Measurements from ENCODE around the gene PAQR7. TPM values are rescaled to one million over a fixed set of nuclear protein-coding genes. Genes with fewer than 3 reads are reported as not detected.

Gene PAQR7
- total RNA-seq, 2 experiments from 2014 or later, result 1.1 to 1.5 TPM

DNA sequence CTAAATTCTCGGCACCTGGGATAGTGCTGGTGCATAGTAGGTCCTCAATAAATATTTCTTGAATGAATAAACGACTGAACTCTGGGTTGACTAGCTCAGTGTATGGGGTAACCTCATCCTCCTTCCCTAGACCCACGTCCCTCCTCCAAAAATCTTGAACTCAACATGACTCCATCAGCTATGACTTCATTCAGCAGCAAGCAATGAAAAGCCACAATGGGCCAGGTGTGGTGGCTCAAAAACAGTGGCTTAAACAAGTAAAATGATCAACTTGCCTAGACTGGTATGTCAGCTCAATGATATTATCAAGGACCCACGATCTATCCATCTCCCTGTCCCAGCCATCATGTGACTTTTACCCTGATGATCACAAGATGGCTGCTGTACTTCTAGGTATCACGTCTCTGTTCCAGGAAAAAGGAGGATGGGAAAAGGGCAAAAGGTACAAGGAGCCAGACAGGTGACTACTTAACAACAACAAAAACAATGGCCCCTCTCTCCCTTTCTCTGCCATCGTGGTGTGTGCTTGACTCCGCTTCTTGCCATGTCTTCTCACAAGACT, 13.0 kb upstream of the PAQR7 start:
- no peak for DNase-seq

DNA sequence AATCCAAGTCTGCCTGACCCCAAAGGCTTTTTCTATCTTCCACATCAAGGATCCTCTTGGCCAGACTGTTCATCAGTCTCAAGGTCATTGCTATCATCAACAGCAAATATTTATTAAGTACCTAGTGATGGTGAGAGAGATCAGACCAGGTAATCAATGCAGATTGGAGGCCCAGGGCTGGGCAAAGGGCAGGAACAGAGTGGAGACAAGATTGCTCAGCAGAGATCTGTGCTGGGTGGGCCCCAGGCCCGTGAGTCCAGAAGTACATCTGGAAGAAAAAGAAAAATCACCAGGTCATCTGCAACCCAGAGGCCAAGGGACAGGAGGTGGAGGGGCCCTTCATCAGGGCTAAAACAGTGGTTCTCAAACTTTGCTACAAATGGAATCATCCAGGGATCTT, 10.1 kb upstream of the PAQR7 start:
- no peak overlapping the region for H3K27ac Mint-ChIP-seq
- no peaks in the 10 kb centered on the region for H3K36me3 Mint-ChIP-seq (ENCODE audit: low read depth)
- ChIA-PET CTCF (interaction anchor here (2.1 kb wide), 1 partner anchor 10 kb away, joined by 5 read pairs; no protein-coding TSS in a partner anchor), POLR2A (no interaction called here)
- Histone ChIP-seq H3K27ac (ENCODE audit: low read depth in 1 of 2, low read length in 2 of 2) (no peak overlapping the region), H3K4me1 (ENCODE audit: insufficient read depth, low read length) (no peaks in the 10 kb centered on the region), H3K4me3 (ENCODE audit: low read length) (no peak overlapping the region), H3K36me3 (ENCODE audit: insufficient read depth, low read length) (no peaks in the 10 kb centered on the region), H3K27me3 (ENCODE audit: control insufficient read depth in 1 of 2, insufficient read depth in 2 of 2, low read length in 2 of 2) (no peaks in the 10 kb centered on the region), H3K9me3 (ENCODE audit: control insufficient read depth in 1 of 2, insufficient read depth in 1 of 2, low read length in 2 of 2) (no peaks in the 10 kb centered on the region)
- DNase-seq (no peak), ATAC-seq (ENCODE audit: poor library complexity) (no peak)
- TF ChIP-seq, protein P1, sequence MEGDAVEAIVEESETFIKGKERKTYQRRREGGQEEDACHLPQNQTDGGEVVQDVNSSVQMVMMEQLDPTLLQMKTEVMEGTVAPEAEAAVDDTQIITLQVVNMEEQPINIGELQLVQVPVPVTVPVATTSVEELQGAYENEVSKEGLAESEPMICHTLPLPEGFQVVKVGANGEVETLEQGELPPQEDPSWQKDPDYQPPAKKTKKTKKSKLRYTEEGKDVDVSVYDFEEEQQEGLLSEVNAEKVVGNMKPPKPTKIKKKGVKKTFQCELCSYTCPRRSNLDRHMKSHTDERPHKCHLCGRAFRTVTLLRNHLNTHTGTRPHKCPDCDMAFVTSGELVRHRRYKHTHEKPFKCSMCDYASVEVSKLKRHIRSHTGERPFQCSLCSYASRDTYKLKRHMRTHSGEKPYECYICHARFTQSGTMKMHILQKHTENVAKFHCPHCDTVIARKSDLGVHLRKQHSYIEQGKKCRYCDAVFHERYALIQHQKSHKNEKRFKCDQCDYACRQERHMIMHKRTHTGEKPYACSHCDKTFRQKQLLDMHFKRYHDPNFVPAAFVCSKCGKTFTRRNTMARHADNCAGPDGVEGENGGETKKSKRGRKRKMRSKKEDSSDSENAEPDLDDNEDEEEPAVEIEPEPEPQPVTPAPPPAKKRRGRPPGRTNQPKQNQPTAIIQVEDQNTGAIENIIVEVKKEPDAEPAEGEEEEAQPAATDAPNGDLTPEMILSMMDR (IDR thresholded peaks at IDR 0.05), result no peak
- intact Hi-C loops (cut with DNase I, micrococcal nuclease), result no loop called here
- no peaks in the 10 kb centered on the region for H3K9me3 Mint-ChIP-seq
- H3K4me3 Mint-ChIP-seq, result no peak overlapping the region
- H3K27me3 Mint-ChIP-seq, result no peaks in the 10 kb centered on the region
- no peaks in the 10 kb centered on the region for H3K4me1 Mint-ChIP-seq (ENCODE audit: low read depth)

More for the DNA sequence above, 13.0 kb upstream of the PAQR7 start:
- no peak for ATAC-seq (ENCODE audit: poor library complexity)
- POLR2A ChIA-PET, result no interaction called here
- Mint-ChIP-seq H3K4me3 (no peak overlapping the region), H3K9me3 (no peaks in the 10 kb centered on the region), H3K4me1 (ENCODE audit: low read depth) (no peaks in the 10 kb centered on the region), H3K27me3 (no peaks in the 10 kb centered on the region), H3K27ac (no peak overlapping the region), H3K36me3 (ENCODE audit: low read depth) (no peaks in the 10 kb centered on the region)
- Histone ChIP-seq H3K4me3 (ENCODE audit: low read length) (no peak overlapping the region), H3K9me3 (ENCODE audit: control insufficient read depth in 1 of 2, insufficient read depth in 1 of 2, low read length in 2 of 2) (no peaks in the 10 kb centered on the region), H3K4me1 (ENCODE audit: insufficient read depth, low read length) (no peaks in the 10 kb centered on the region), H3K27ac (ENCODE audit: low read depth in 1 of 2, low read length in 2 of 2) (no peak overlapping the region), H3K27me3 (ENCODE audit: control insufficient read depth in 1 of 2, insufficient read depth in 2 of 2, low read length in 2 of 2) (no peaks in the 10 kb centered on the region), H3K36me3 (ENCODE audit: insufficient read depth, low read length) (no peaks in the 10 kb centered on the region)
- CTCF ChIA-PET, result no interaction called here
- TF ChIP-seq, protein P1 (IDR thresholded peaks at IDR 0.05), result no peak
- intact Hi-C loops (cut with DNase I, micrococcal nuclease), result no loop called here

DNA sequence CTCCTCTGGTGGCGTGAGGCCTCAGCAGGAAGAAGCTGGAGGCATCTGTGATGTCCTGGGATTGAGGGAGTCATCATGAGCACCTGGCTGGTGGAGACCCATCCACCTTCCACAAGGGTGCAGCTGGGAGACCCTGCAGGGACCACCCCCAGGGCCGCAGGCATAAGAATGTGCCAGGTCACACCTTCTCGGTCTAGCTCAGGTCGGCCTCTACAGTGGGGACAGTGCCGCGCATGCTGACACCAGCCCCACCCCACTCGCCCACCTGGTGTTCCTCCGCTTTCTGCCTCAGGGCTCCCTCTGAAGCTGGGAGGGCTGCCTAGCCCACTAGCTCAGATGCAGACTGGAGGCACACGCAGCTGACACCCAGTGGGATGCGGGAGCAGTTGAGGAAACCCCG, 5.8 kb upstream of the PAQR7 start:
- H3K9me3 Mint-ChIP-seq, result no peaks in the 10 kb centered on the region
- intact Hi-C loops (cut with DNase I, micrococcal nuclease), result no loop called here
- H3K27me3 Mint-ChIP-seq, result no peaks in the 10 kb centered on the region
- no peaks in the 10 kb centered on the region for H3K36me3 Mint-ChIP-seq (ENCODE audit: low read depth)
- no peaks in the 10 kb centered on the region for H3K27me3 ChIP-seq (ENCODE audit: control insufficient read depth in 1 of 2, insufficient read depth in 2 of 2, low read length in 2 of 2)
- CTCF ChIA-PET, result no interaction called here
- TF ChIP-seq, protein P1 (IDR thresholded peaks at IDR 0.05), result no peak
- no peak overlapping the region for H3K4me3 Mint-ChIP-seq
- ATAC-seq (ENCODE audit: poor library complexity) (no peak), DNase-seq (no peak)
- no peak overlapping the region for H3K27ac ChIP-seq (ENCODE audit: low read depth in 1 of 2, low read length in 2 of 2)
- peaks cover under 1% of the 10 kb centered on the region for H3K4me1 Mint-ChIP-seq (ENCODE audit: low read depth)
- H3K4me1 ChIP-seq (ENCODE audit: insufficient read depth, low read length), result no peaks in the 10 kb centered on the region
- H3K9me3 ChIP-seq (ENCODE audit: control insufficient read depth in 1 of 2, insufficient read depth in 1 of 2, low read length in 2 of 2), result no peaks in the 10 kb centered on the region
- no peaks in the 10 kb centered on the region for H3K36me3 ChIP-seq (ENCODE audit: insufficient read depth, low read length)
- POLR2A ChIA-PET, result no interaction called here
- H3K27ac Mint-ChIP-seq, result no peak overlapping the region
- H3K4me3 ChIP-seq (ENCODE audit: low read length), result no peak overlapping the region

Data from CD4-positive, alpha-beta T cell (primary cell).